NT2/D1 (cell line): Measurements from ENCODE around the gene RNU2-63P.
"Not testable (repeated sequence)": the region's sequence is repeated elsewhere in the genome, so short reads cannot be mapped to it uniquely, and the experiment has no call there.

ENCODE experiments used
- SUZ12 ChIP-seq: IDR thresholded peaks from 2 replicates; pipeline ENCODE4 v1.6.1; 2011; ENCODE audit not compliant: insufficient read length, insufficient read depth; ENCODE audit errors: extremely low read depth
- YY1 ChIP-seq: IDR thresholded peaks from 2 replicates; pipeline ENCODE4 v1.6.1; 2011; ENCODE audit not compliant: insufficient read length, insufficient read depth
- ZNF274 ChIP-seq: IDR thresholded peaks from 2 replicates; pipeline ENCODE4 v1.6.1; 2011; ENCODE audit warnings: mild to moderate bottlenecking, low read depth, low read length

- TF ChIP-seq SUZ12, ZNF274, YY1: not testable (repeated sequence)
Measured at GRCh38 chr2:88018077-88018805, 1.9 kb upstream of the RNU2-63P start.
